Liver (tissue), 9 donors: ENCODE measurements around the gene TWIST2. TPM values are rescaled to one million over a fixed set of nuclear protein-coding genes. Genes with fewer than 3 reads are reported as not detected.

Experiments used
- DNase-seq: peaks from one replicate; pipeline ENCODE4 v3.0.0-alpha.2; 2017; ENCODE audit warnings: low spot score
- H3K27ac ChIP-seq, 2 donors: one replicate each; pipeline ENCODE4 v1.7.0; 2013; ENCODE audit warnings: inconsistent platforms in 2 of 2, low read length in 2 of 2, control low read depth in 1 of 2, low read depth in 1 of 2, mild to moderate bottlenecking in 1 of 2
- H3K27me3 ChIP-seq, 4 donors: one replicate each; pipeline versions ENCODE4 v1.6.1 to v1.7.0; 2013; ENCODE audit warnings: low read length in 3 of 4, inconsistent platforms in 1 of 4, mild to moderate bottlenecking in 1 of 4, moderate library complexity in 1 of 4; ENCODE audit not compliant: control insufficient read depth in 4 of 4, insufficient read depth in 4 of 4
- H3K36me3 ChIP-seq, 4 donors: one replicate each; pipeline versions ENCODE4 v1.6.1 to v1.7.0; 2013; ENCODE audit warnings: low read length in 3 of 4, mild to moderate bottlenecking in 3 of 4, low read depth in 1 of 4, moderate library complexity in 1 of 4; ENCODE audit not compliant: control insufficient read depth in 4 of 4, insufficient read depth in 3 of 4
- H3K4me1 ChIP-seq, 4 donors: one replicate each; pipeline versions ENCODE4 v1.6.1 to v1.7.0; 2013; ENCODE audit warnings: low read length in 3 of 4, mild to moderate bottlenecking in 3 of 4, moderate library complexity in 1 of 4; ENCODE audit not compliant: control insufficient read depth in 4 of 4, insufficient read depth in 4 of 4
- H3K4me3 ChIP-seq, 3 donors: one replicate each; pipeline versions ENCODE4 v1.6.1 to v1.7.0; 2013; ENCODE audit warnings: low read length in 3 of 3, control low read depth in 1 of 3, low read depth in 1 of 3, mild to moderate bottlenecking in 1 of 3
- H3K9ac ChIP-seq, 2 donors: one replicate each; pipeline ENCODE4 v1.7.0; 2013; ENCODE audit warnings: low read length in 2 of 2, mild to moderate bottlenecking in 2 of 2, moderate library complexity in 2 of 2, control low read depth in 1 of 2, low read depth in 1 of 2
- H3K9me3 ChIP-seq, 4 donors: one replicate each; pipeline versions ENCODE4 v1.6.1 to v1.7.0; 2013; ENCODE audit warnings: low read length in 3 of 4; ENCODE audit not compliant: control insufficient read depth in 4 of 4
- ATF3 ChIP-seq: IDR thresholded peaks from 2 replicates; pipeline ENCODE4 v1.6.1; 2016; ENCODE audit warnings: antibody characterized with exemption
- CTCF ChIP-seq: fragments of 150-350 bp; IDR thresholded peaks from 2 replicates; pipeline ENCODE4 v1.5.1; 2017; ENCODE audit warnings: improper control_type of control experiment, low read depth, low read length; ENCODE audit not compliant: missing input control
- EGR1 ChIP-seq, 2 donors: IDR thresholded peaks; 2 replicates each; pipeline ENCODE4 v1.6.1; 2016 to 2018; ENCODE audit warnings: antibody characterized with exemption in 2 of 2, low read depth in 2 of 2
- GABPA ChIP-seq, 2 donors: IDR thresholded peaks in 1 of 2; conservative IDR thresholded peaks in 1 of 2; 2 replicates each; pipeline ENCODE4 v1.6.1; 2016; ENCODE audit warnings: antibody characterized with exemption in 2 of 2, mild to moderate bottlenecking in 1 of 2, moderate library complexity in 1 of 2
- HNF4A ChIP-seq, 2 donors: conservative IDR thresholded peaks; 2 replicates each; pipeline ENCODE4 v1.6.1; 2016; ENCODE audit warnings: antibody characterized with exemption in 2 of 2, mild to moderate bottlenecking in 2 of 2
- HNF4G ChIP-seq: IDR thresholded peaks from 2 replicates; pipeline ENCODE4 v1.6.1; 2016; ENCODE audit warnings: antibody characterized with exemption
- JUND ChIP-seq, 2 donors: IDR thresholded peaks; 2 replicates each; pipeline ENCODE4 v1.6.1; 2016; ENCODE audit warnings: antibody characterized with exemption in 2 of 2
- NR2F2 ChIP-seq: IDR thresholded peaks from 2 replicates; pipeline ENCODE4 v1.6.1; 2016; ENCODE audit warnings: antibody characterized with exemption
- RAD21 ChIP-seq, 2 donors: IDR thresholded peaks; 2 replicates each; pipeline ENCODE4 v1.6.1; 2016; ENCODE audit warnings: antibody characterized with exemption in 2 of 2, mild to moderate bottlenecking in 2 of 2
- REST ChIP-seq: IDR thresholded peaks from 2 replicates; pipeline ENCODE4 v1.6.1; 2016; ENCODE audit warnings: antibody characterized with exemption, mild to moderate bottlenecking
- RXRA ChIP-seq, 2 donors: IDR thresholded peaks; 2 replicates each; pipeline ENCODE4 v1.6.1; 2017 to 2018; ENCODE audit warnings: antibody characterized with exemption in 2 of 2, mild to moderate bottlenecking in 1 of 2
- SP1 ChIP-seq: IDR thresholded peaks from 2 replicates; pipeline ENCODE4 v1.6.1; 2018; ENCODE audit warnings: antibody characterized with exemption, mild to moderate bottlenecking
- TAF1 ChIP-seq: conservative IDR thresholded peaks from 2 replicates; pipeline ENCODE4 v1.6.1; 2016; ENCODE audit warnings: antibody characterized with exemption, mild to moderate bottlenecking
- ZBTB33 ChIP-seq: IDR thresholded peaks from 2 replicates; pipeline ENCODE4 v1.6.1; 2016; ENCODE audit warnings: antibody characterized with exemption
- WGBS: extraction: QIAGEN DNeasy Blood & Tissue Kit; methylation state at CpG from one replicate; pipeline ENCODE4 v1.1.7; 2013; 5-methylcytosine and 5-hydroxymethylcytosine counted together
- polyA plus RNA-seq, 2 donors: library from polyadenylated mRNA; stranded (reverse) in 1 of 2; unstranded in 1 of 2; fragments of 200-250 nt in 1 of 2; fragments of >200 nt in 1 of 2; fragmentation: Nextera tagmentation in 1 of 2; extraction: Ambion mirVana in 1 of 2; gene quantifications; one replicate each; pipeline versions ENCODE4 v1.2.1 to v1.2.3, GENCODE V29; 2013 to 2015
- total RNA-seq, 2 donors: library from RNA; depleted of rRNA; stranded (reverse); fragments of >200 nt; gene quantifications; one replicate each; pipeline ENCODE4 v1.2.3, GENCODE V29; 2014
- donor health status: healthy.
- donor health status: healthy.
- donor health status: healthy.
- donor health status: healthy.
- donor health status: healthy.

Gene TWIST2
- total and polyA plus RNA-seq, 4 donors, result 0.17 to 0.20 (median 0.19) TPM; not detected in 1

GRCh38 chr2:238938003-238938400 is 90.1 kb downstream of the TWIST2 start:
- Histone ChIP-seq H3K27me3 (no peaks in the 10 kb centered on the region), H3K9ac (no peak overlapping the region), H3K36me3 (no peaks in the 10 kb centered on the region), H3K27ac (peak overlapping the region in 1 of 2 donors; percentile 19), H3K9me3 (peaks cover 0 to 4% (median 0%) of the 10 kb centered on the region in 4 donors), H3K4me1 (no peaks in the 10 kb centered on the region), H3K4me3 (no peak overlapping the region)
- 75% methylated on average over 9 of the region's 9 CpGs for WGBS
- no peak for TF ChIP-seq HNF4A (conservative IDR thresholded peaks at IDR 0.05)
- no peak for TF ChIP-seq RAD21 (IDR thresholded peaks at IDR 0.05)
- TF ChIP-seq ATF3, result no peak
- no peak for DNase-seq

- no peak for DNase-seq
- Histone ChIP-seq H3K36me3 (no peaks in the 10 kb centered on the region), H3K27ac (peak overlapping the region in 1 of 2 donors; percentile 19), H3K27me3 (no peaks in the 10 kb centered on the region), H3K9me3 (peaks cover 0 to 4% (median 0%) of the 10 kb centered on the region in 4 donors), H3K4me3 (no peak overlapping the region), H3K4me1 (no peaks in the 10 kb centered on the region), H3K9ac (no peak overlapping the region)
- TF ChIP-seq ZBTB33 (no peak), TAF1 (no peak), HNF4G (no peak), GABPA (IDR thresholded peaks at IDR 0.05 in 1 of 2, conservative IDR thresholded peaks at IDR 0.05 in 1 of 2) (no peak), RXRA (IDR thresholded peaks at IDR 0.05) (no peak), NR2F2 (peak; percentile 50), RAD21 (IDR thresholded peaks at IDR 0.05) (no peak), EGR1 (IDR thresholded peaks at IDR 0.05; ENCODE audit: low read depth in 2 of 2) (no peak), SP1 (no peak), REST (no peak), JUND (IDR thresholded peaks at IDR 0.05) (peak; percentile 10 to 40), CTCF (no peak)
- WGBS, result 75% methylated on average over 21 of the region's 21 CpGs
Observed at GRCh38 chr2:238938401-238939055, 90.6 kb downstream of the TWIST2 start.
